GM10266 (cell line): Measurements from ENCODE around the gene TRAF2.

Experiments used
- DNase-seq: peaks from one replicate; pipeline ENCODE4 v3.0.0; 2012; ENCODE audit errors: extremely low spot score
- TF ChIP-seq, protein P1 (sequence below): IDR thresholded peaks from 2 replicates; pipeline ENCODE4 v1.5.1; 2012; ENCODE audit warnings: mild to moderate bottlenecking, low read depth; ENCODE audit not compliant: control insufficient read depth, insufficient read depth; ENCODE audit errors: missing control alignments

Gene TRAF2

DNA sequence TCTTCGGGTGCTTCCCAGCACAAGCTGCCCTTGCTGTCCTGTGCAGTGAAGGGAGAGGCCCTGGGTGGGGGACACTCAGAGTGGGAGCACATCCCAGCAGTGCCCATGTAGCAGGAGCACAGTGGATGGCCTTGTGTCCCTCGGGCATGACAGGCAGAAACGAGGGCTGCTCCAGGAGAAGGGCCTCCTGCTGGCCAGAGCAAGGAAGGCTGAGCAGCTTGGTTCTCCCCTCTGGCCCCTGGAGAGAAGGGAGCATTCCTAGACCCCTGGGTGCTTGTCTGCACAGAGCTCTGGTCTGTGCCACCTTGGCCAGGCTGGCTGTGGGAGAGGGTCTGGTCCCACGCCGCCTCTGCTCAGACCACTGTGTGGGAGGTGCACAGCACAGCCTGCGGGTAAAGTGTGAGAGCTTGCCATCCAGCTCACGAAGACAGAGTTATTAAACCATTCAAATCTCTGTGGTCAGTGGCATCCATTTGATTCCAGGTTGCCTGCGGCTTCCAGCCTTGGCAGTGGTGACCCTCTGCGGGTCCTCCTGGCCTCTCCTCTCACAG, 39.9 kb downstream of the TRAF2 start:
- DNase-seq = no peak
- TF ChIP-seq, protein P1, sequence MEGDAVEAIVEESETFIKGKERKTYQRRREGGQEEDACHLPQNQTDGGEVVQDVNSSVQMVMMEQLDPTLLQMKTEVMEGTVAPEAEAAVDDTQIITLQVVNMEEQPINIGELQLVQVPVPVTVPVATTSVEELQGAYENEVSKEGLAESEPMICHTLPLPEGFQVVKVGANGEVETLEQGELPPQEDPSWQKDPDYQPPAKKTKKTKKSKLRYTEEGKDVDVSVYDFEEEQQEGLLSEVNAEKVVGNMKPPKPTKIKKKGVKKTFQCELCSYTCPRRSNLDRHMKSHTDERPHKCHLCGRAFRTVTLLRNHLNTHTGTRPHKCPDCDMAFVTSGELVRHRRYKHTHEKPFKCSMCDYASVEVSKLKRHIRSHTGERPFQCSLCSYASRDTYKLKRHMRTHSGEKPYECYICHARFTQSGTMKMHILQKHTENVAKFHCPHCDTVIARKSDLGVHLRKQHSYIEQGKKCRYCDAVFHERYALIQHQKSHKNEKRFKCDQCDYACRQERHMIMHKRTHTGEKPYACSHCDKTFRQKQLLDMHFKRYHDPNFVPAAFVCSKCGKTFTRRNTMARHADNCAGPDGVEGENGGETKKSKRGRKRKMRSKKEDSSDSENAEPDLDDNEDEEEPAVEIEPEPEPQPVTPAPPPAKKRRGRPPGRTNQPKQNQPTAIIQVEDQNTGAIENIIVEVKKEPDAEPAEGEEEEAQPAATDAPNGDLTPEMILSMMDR = no peak

DNA sequence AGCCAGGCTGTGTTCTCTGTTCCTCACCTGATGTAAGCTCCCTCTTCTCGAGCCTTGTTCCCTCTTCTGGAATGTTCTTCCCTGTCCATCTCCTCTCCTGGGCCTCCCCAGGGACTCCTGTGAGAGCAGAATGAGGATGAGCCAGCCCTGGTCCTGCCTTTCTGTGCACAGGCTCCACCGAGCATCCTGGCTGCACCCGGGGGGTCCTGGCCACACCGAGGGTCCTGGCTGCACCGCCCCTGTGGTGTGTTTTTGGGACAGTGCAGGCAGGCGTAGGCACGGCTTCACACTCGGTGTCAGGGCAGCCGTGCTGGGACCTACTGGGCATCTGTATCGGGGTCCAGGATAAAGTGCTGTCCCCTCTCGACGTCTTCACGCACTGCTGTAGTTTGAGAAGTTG, 40.4 kb downstream of the TRAF2 start:
- TF ChIP-seq, protein P1 = no peak
- no peak for DNase-seq

DNA sequence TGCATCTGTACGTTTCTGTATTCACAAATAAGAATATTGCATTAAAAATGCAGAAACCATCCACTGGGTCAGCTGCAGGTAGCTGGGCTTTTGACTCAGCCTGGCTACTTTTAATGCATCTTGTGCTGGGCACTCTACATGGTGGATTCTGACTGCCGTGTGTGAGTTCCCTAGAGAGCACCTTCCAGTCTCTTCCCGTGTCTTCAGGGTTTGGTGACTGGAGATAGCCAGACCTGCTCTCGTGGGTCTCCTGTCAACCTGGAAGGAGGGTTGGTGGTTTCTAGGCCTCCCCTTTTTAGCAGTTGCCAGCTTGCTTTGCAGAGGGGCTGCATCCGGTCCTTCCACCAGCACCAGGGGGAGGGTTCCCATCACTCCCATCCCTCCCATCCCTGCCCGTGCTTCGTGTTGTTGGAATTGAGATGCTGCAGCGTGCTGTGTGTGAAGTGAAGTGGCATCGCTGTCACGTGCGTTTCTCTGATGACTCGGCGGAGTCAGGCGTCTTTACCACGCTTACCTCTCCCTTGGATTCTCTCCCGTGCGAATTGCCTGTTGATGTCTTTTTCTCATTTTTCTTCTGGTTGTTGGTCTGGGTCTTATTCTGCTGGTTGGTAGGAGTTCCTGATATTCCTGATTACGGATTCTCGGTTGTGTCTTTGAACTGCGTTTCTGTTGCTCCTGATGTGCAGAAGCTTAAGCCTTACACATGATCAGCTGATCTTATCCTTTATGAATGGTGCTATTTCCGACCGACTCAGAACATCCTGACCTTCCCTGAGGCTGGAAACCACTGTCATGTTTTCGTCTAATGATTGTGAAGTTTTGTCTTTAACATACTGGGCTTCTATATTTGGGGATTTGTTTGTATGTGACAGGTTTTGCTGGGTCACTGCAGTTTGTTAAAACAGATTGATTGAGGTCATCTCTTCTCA, 41.3 kb downstream of the TRAF2 start:
- no peak for DNase-seq
- TF ChIP-seq, protein P1 = no peak

DNA sequence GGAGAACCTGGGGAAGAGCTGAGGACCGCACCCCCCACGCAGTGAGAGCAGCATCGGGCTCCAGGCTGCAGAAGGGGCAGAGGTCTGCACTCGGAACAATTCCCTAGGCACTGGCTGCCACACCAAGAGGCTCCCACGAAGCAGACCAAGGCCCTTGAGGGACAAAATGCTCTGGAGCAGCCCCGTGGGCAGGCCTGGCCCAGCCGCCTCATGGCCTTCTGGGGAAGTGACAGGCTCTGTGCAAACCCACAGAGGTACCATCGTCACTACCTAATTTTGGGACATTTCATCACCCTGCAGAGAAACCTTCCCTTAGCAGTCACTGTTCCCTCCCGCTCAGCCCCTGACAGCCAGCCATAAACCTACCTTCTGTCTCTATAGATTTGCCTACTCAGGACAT, 42.3 kb downstream of the TRAF2 start:
- no peak for DNase-seq
- TF ChIP-seq, protein P1 = no peak

DNA sequence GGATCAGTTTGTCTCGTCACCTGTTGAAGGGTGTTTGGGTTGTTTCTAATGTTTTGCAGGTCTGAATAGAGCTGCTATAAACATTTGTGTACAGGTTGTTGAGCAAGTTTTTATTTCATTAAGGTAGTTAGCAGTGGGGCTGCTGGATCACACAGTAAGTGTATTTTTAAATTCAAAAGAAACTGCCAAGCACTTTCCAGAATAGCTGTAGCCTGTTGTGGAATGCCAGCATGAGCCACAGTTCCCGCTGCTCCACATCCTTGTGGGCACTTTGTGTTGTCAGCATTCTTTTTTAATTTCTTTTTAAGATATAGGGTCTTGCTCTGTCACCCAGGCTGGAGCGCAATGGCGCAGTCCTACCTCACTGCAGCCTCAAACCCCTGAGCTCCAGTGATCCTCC, 43.7 kb downstream of the TRAF2 start:
- no peak for DNase-seq
- TF ChIP-seq, protein P1 = no peak

DNA sequence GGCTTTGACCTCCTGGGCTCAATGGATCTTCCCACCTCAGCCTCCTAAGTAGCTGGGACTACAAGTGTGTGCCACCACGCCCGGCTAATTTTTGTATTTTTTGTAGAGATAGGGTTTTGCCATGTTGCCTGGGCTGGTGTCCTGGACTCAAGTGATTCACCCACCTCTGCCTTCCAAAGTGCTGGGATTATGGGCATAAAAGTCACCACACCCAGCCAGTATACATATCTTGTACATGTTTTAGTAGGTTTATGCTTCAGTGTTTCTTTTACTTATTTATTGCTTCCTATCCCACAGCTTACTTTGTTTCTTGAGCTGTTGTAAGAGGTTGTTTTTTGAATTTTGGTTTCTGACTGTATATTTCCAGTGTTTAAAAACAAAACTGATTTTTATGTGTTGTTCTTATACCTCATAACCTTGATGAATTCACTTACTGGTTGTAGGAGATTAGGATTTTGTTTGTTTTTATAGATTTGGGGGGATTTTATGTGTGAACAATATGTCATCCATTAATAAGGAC, 45.4 kb downstream of the TRAF2 start:
- no peak for DNase-seq
- TF ChIP-seq, protein P1 = no peak

DNA sequence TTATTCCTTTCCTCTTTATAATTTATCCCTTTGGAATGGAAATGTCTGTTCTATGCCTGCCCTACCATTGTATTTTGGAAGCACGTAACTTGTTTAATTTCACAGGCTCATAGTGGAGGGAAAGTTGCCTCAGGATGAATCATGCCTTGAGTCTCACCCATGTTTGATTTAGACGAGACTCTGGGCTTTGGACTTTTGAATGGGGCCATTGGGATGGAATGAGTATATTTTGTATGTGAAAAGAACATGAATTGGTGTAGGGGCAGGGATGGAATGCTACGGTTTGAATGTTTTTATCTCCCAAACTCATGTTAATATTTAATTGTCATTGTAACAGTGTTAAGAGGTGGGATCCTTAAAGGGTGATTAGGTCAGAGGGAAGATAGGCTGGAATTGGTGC, 48.0 kb downstream of the TRAF2 start:
- DNase-seq = no peak
- TF ChIP-seq, protein P1 = no peak
